ENCODE measurements around the gene WDR64.

Gene WDR64

GRCh38 chr1:241640149-241640866, 11.8 kb upstream of the WDR64 start, which contains the start of the genes CHML and OPN3:
Gene CHML (minus strand): TSS chr1:241640369. CDS start chr1:241635766, 4,603 bp downstream.
Gene OPN3 (minus strand): TSS chr1:241640369. CDS start chr1:241640254, 115 bp downstream.
- TF ChIP-seq, protein P1, sequence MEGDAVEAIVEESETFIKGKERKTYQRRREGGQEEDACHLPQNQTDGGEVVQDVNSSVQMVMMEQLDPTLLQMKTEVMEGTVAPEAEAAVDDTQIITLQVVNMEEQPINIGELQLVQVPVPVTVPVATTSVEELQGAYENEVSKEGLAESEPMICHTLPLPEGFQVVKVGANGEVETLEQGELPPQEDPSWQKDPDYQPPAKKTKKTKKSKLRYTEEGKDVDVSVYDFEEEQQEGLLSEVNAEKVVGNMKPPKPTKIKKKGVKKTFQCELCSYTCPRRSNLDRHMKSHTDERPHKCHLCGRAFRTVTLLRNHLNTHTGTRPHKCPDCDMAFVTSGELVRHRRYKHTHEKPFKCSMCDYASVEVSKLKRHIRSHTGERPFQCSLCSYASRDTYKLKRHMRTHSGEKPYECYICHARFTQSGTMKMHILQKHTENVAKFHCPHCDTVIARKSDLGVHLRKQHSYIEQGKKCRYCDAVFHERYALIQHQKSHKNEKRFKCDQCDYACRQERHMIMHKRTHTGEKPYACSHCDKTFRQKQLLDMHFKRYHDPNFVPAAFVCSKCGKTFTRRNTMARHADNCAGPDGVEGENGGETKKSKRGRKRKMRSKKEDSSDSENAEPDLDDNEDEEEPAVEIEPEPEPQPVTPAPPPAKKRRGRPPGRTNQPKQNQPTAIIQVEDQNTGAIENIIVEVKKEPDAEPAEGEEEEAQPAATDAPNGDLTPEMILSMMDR (IDR thresholded peaks at IDR 0.05): no peak

- TF ChIP-seq, protein P1 (IDR thresholded peaks at IDR 0.05): no peak
Measured at GRCh38 chr1:241640867-241641622, 11.0 kb upstream of the WDR64 start.

- TF ChIP-seq, protein P1 (IDR thresholded peaks at IDR 0.05): no peak
Measured at GRCh38 chr1:241641773-241642592, 10.1 kb upstream of the WDR64 start.

GRCh38 chr1:241642593-241642944, 9.5 kb upstream of the WDR64 start:
- TF ChIP-seq, protein P1 (IDR thresholded peaks at IDR 0.05): no peak

DNA sequence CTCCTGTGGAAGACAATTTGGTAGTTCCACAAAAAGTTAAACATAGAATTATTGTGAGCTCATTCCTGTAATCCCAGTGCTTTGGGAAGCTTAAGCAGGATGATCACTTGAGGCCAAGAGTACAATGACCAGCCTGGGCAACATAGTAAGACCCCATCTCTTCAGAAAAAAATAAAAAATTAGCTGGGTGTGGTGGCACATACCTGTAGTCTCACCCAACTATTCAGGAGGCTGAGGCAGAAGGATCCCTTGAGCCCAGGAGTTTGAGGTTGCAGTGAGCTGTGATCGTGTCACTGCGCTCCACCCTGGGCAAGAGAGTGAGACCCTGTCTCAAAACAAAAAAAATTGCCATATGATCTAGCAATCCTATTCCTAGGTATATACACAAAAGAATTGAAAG, 7.8 kb upstream of the WDR64 start:
- TF ChIP-seq, protein P1 (IDR thresholded peaks at IDR 0.05): no peak

- TF ChIP-seq, protein P1 (IDR thresholded peaks at IDR 0.05): no peak
Measured at GRCh38 chr1:241645199-241645598, 6.9 kb upstream of the WDR64 start.

GRCh38 chr1:241646201-241646600, 5.9 kb upstream of the WDR64 start:
- TF ChIP-seq, protein P1 (IDR thresholded peaks at IDR 0.05): no peak
